ENCODE measurements around the gene TRIB2. TPM values are rescaled to one million over a fixed set of nuclear protein-coding genes. Genes with fewer than 3 reads are reported as not detected.

Gene TRIB2
- total RNA-seq, 4 donors from 2014 or later: 182 to 554 (median 315) TPM

DNA sequence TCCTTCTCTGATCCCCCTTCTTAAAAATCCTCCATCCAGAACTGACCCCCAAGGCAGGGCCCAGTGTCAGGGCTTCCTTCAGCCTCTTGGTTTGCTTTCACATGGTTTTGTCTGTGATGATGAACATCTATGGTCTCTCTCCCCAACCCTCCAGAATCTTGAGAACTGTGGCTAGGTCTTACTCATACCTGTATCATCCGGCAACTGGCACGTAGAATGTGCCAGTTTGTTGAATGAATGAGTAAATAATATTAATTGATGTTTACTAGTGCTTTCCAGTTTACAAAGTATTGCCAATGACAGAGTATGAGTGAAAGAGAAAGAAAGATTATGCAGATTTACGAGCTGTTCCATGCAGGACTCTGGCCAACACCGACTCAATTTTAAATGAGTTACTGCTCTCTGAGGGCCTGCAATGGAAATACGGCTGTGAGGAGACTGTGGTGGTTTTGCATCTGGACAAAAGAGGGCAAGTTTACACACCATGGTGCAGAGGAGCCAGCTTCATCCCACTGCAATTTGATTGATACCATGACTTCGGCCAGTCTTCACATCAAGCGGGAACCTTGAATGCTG, 29.9 kb upstream of the TRIB2 start:
- no peak overlapping the region for H3K27ac ChIP-seq
- H3K36me3 ChIP-seq: no peaks in the 10 kb centered on the region
- no peaks in the 10 kb centered on the region for H3K27me3 ChIP-seq
- H3K4me3 ChIP-seq: no peak overlapping the region
- 72 to 83% methylated on average over 7 of the region's 7 CpGs for WGBS, 2 donors
- peaks cover 0 to 10% (median 0%) of the 10 kb centered on the region in 4 donors for H3K9me3 ChIP-seq
- peaks cover 0 to 13% (median 0%) of the 10 kb centered on the region in 4 donors for H3K4me1 ChIP-seq
- TF ChIP-seq CTCF (IDR thresholded peaks at IDR 0.05) (no peak), EP300 (IDR thresholded peaks at IDR 0.05) (no peak), POLR2A (IDR thresholded peaks at IDR 0.05) (no peak)
- DNase-seq (ENCODE audit: low spot score in 2 of 2): no peak

DNA sequence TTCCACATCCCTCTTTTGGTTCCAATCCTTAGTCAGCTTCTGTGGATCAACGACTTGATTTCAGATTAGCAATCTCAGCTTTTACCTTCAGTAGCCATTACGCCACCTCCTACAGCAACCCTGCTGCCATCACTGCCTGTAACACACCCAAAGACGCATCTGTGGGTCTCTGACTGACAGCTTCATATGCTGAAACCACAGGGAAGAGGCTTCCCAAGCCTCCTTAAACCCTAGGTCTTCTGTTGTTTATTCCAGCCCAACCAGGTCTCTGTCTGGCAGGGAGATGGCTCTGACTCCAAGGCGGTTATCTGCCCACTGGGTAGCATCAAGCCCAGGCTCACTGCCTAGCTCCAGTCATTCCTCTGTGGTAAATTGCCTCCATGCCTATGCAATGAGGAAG, 28.6 kb upstream of the TRIB2 start:
- H3K4me3 ChIP-seq: no peak overlapping the region
- WGBS, 2 donors: 86 to 87% methylated on average over 4 of the region's 4 CpGs
- DNase-seq (ENCODE audit: low spot score in 2 of 2): no peak
- H3K9me3 ChIP-seq: peaks cover 0 to 16% (median 0%) of the 10 kb centered on the region in 4 donors
- H3K27me3 ChIP-seq: no peaks in the 10 kb centered on the region
- H3K4me1 ChIP-seq: peaks cover 0 to 13% (median 0%) of the 10 kb centered on the region in 4 donors
- no peaks in the 10 kb centered on the region for H3K36me3 ChIP-seq
- TF ChIP-seq EP300 (IDR thresholded peaks at IDR 0.05): no peak
- TF ChIP-seq CTCF (IDR thresholded peaks at IDR 0.05): no peak
- TF ChIP-seq POLR2A (IDR thresholded peaks at IDR 0.05): no peak
- no peak overlapping the region for H3K27ac ChIP-seq

DNA sequence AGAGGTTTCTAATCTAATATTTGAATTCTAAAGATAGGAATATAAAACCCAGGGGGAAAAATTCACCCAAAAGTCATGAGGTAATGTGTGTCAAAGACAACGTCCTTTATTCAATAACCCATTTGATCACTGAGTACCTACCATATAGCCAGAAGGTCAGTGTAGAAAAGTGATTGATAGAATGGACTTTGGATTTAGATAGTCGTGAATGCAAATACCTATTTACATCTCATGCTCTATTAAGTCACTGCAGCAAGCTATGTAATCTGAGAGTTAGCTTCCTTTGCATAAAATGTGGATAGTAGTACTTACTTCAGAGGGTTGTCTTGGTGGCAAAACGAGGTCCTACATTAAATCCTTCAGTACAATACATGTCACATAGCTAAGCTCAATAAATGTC, 27.8 kb upstream of the TRIB2 start:
- no peak for DNase-seq (ENCODE audit: low spot score in 2 of 2)
- Histone ChIP-seq H3K4me1 (peaks cover 0 to 13% (median 0%) of the 10 kb centered on the region in 4 donors), H3K9me3 (peaks cover 0 to 16% (median 0%) of the 10 kb centered on the region in 4 donors), H3K36me3 (no peaks in the 10 kb centered on the region), H3K4me3 (no peak overlapping the region), H3K27me3 (no peaks in the 10 kb centered on the region), H3K27ac (no peak overlapping the region)
- WGBS, 2 donors: 60 to 71% methylated on average over 3 of the region's 3 CpGs
- TF ChIP-seq POLR2A (IDR thresholded peaks at IDR 0.05) (no peak), EP300 (IDR thresholded peaks at IDR 0.05) (no peak), CTCF (IDR thresholded peaks at IDR 0.05) (no peak)

GRCh38 chr2:12693509-12693908, 23.2 kb upstream of the TRIB2 start:
- WGBS, 2 donors: 80 to 96% methylated on average over 4 of the region's 4 CpGs

More at GRCh38 chr2:12693509-12693908, 23.2 kb upstream of the TRIB2 start:
- TF ChIP-seq POLR2A (IDR thresholded peaks at IDR 0.05) (no peak), CTCF (IDR thresholded peaks at IDR 0.05) (no peak), EP300 (IDR thresholded peaks at IDR 0.05) (no peak)
- Histone ChIP-seq H3K27me3 (no peaks in the 10 kb centered on the region), H3K9me3 (peaks cover 0 to 16% (median 0%) of the 10 kb centered on the region in 4 donors), H3K36me3 (no peaks in the 10 kb centered on the region), H3K4me1 (no peaks in the 10 kb centered on the region), H3K27ac (no peak overlapping the region), H3K4me3 (no peak overlapping the region)
- DNase-seq (ENCODE audit: low spot score in 2 of 2): no peak

Data from tibial nerve (tissue), 4 donors.